NCI-H82 treated with DMSO at 0.1 percent for 48 hours (cell line): ENCODE results near the gene FRAT2.
A peak's percentile ranks its signal among the peaks of the same experiment; 100 is the strongest.

ENCODE experiments used
- DNase-seq: peaks from one replicate; lab custom pipeline; 2025; ENCODE audit not compliant: unreplicated experiment; lab: John Stamatoyannopoulos, UW

FRAT2 gene

GRCh38 chr10:97334370-97335175 lies at the start of gene FRAT2:
TSS of gene FRAT2 (minus strand) at chr10:97334729. CDS start at chr10:97334572, 157 bp downstream.
- DNase-seq = peak; percentile 50

DNA sequence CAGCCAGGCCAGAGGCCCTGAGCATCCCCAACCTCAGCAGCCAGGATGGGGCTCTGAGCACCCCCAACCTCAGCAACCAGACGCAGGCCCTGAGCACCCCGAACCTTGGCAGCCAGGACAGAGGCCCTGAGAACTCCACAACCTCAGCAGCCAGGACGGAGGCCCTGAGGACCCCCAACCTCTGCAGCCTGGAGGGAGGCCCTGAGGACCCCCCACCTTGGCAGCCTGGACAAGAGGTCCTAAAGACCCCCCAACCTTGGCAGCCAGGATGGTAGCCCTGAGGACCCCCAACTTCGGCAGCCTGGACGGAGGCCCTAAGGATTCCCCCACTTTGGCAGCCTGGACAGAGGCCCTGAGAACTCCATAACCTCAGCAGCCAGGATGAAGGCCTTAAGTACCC lies 49.6 kb upstream of the FRAT2 start:
- DNase-seq = no peak

GRCh38 chr10:97383159-97383558 lies 48.6 kb upstream of the FRAT2 start:
- no peak for DNase-seq

- DNase-seq = no peak
Observed at GRCh38 chr10:97381626-97382025, 47.1 kb upstream of the FRAT2 start.

GRCh38 chr10:97380516-97380915 lies 46.0 kb upstream of the FRAT2 start:
- no peak for DNase-seq

DNA sequence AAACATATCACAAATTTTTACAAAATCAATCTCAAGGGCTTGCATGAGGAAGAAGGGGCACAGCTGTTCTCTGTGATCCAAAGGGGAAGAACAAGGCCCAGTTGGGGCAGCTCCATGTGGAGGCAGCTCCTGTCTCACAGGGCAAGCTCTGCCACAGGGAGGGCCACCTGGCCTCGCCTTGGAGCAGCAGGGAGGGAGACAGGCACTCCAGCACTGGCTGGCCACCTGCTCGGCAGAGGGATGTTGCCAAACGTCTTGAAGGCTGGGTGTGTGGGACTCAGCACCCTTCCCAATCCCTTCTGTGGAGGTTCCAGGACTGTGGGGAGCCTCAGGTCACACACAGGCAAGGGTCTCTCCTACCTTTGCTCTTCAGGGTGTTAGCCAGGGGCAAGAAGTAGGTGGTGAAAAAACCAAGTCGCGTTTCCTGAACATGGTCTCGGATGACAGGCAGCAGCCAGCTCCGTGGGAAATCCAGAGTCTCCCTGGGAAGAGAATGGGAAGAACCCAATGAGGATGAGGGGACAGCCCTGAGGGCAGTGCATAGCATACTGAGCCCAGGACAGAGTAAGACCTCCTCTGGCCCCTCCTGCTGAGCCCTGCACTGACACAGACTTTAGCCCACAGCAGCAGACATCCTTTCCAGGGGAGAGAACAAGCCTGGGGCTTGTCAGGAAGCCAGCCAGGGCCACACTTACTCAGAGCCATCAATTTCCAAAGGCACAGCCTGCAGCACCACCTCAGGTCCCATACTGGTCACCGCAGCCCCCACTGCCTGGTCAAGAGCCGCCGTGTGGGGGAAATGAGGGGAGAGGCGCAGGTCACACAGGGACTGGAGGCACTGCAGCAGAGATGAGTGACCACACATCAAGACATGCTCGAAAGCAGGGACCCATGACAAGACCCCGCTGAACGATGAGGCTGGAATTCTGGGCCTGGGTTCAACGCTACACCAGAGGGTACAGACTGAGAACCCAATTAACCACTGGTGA lies 44.7 kb upstream of the FRAT2 start:
- DNase-seq = no peak

GRCh38 chr10:97376413-97376812 lies 41.9 kb upstream of the FRAT2 start:
- DNase-seq = no peak

DNA sequence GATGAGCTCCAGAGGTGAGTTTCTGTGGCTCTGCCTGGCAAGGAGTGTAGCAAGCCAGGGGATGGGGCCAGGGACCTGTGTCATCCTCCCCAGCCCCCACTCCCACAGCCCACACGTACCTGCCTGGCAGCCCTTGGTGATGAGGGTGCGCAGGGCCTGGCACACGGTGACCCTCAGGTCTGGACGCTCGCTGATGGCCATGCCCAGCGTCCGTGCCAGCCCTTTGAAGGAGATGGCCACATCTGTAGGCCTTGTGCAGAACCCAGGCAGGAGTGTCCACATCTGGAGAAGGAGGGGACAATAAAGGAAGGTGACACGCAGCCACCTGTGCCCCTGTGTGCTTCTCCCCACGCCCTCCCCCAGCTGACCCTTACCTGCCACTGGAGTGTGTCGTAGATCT lies 38.9 kb upstream of the FRAT2 start:
- DNase-seq = no peak

GRCh38 chr10:97372233-97372875 lies 37.8 kb upstream of the FRAT2 start:
- DNase-seq = no peak

DNA sequence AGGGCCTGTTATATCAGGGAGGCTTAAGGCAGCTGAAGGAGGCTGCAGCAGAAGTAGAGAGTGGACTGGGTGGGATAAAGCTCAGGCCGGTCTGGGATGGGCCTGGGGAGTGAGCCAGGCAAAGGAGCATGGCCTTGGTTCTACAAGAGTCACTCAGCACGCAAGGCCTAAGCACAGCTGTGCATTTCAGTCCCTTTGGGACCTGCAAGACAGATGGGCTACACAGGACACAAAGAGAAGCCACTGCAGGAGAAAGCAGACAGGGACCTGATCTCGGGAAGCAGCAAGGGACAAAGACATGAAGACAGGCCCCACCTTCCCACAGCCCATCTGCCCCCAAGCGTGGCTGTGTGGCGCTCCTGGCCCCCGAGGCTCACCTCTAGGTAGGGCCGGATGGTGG lies 37.2 kb upstream of the FRAT2 start:
- no peak for DNase-seq

DNA sequence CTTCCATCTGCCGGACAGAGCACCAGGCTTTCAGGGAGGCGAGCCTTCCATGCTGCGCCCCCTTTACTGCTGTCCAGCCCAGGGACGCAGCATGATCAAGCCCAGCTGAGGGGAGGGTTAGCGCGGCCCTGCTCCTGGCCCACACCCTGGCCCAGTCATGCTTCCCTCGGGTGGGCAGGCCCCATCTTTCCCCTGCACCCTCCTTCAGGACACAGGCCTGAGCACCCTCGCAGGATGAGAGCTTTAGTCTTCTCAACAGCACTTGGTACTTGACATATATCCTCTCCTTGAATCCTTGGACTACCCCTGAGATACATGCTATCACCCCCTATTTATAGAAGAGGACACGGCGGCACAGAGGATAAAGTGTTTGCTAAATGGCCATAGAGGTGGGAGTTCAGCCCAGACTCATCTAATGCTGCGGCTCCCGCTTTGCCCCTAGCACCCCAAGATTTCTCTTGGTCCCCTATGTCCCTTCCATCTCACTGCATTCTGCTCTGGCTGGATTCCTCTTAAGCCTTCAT lies 32.7 kb upstream of the FRAT2 start:
- DNase-seq = no peak

DNA sequence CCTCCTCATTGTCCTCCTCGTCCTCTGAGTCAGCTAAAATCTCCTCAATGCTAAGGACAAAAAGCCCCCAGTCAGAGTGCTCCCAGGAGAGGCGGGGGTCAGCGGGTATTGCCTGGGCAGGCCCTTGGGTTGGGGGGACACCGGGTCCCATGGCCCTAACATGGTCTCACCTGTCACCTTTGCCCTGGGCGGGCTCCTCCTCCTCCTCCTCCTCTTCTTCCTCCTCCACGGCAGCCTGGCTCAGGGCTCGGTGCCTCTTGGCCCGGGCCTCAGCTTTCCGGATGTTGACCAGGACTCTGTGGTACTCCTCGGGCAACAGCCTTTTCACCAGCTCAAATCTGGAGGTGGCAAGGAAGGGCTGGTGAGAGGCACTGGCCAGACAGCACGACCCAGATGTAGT lies 32.0 kb upstream of the FRAT2 start:
- no peak for DNase-seq

GRCh38 chr10:97365761-97366351 lies 31.3 kb upstream of the FRAT2 start:
- no peak for DNase-seq

GRCh38 chr10:97363071-97363470 lies 28.5 kb upstream of the FRAT2 start:
- no peak for DNase-seq

DNA sequence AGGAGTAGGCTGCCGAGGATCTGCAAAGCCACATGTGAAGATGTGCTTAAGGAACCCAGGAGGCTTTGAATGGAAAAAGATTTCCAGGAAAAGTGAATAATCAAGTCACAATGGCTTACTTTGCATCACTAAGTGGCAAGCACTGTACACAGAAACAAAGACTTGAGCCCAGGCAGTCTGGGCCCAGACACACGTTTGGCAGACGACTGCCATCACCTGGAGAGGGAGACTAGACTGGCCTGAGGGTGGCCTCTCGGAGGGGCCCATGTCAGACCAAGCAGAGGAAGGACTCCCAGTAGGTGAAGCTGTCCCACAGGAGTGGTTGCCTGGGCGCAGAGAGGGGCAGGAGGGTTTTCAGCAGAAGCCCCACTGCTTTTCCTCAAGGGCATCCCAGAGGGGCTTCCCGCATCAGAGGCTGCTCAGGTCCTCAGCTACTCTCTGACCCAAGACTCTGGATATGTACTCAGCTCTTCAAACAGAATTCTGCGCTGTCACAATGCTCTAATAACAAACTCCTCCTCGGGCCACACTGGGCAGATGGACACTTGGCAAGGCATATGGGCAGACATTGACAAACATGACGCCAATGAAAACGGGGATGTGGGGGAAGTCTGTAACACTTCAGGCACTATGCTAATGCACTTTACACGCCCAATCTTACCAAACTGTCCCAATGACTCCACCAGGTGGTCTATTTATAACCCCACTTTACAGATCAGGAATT lies 27.9 kb upstream of the FRAT2 start:
- no peak for DNase-seq

DNA sequence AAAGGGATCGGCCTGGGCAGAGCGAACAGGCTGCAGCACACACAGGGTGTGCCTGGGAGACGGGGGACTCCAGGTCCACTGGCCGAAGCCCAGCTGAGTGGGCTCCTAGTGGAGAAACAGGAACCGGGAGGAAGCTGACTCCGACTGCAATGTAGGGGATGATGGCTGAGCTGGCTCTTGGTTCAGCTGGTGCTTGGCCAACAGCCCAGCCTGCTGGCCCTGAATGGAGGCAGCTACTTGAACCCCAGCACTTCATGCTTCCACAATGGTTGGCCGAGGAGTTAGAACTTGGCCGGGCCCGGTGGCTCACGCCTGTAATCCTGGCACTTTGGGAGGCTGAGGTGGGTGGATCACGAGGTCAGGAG lies 27.0 kb upstream of the FRAT2 start:
- DNase-seq = no peak

GRCh38 chr10:97360705-97361536 lies 26.4 kb upstream of the FRAT2 start:
- DNase-seq = no peak

DNA sequence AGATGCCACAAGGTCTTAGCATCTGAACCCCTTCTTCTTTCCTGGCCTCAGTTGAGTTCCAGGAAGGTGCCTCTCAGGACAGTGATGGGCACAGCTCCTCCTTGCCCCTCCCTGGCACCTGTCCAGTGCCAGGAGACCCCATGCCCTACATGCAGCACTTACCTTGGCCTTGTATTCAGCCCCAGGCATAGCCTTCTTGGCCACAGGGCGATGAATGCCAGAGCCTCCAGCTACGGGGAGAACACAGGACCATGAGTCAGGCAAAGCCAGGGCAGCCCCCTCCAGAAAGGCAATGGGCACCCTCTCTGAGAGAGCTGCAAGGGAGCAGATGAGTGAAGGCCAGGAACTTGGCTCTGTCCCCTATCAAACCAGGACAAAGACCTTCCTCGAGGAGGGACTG lies 24.3 kb upstream of the FRAT2 start:
- no peak for DNase-seq

GRCh38 chr10:97358349-97358748 lies 23.8 kb upstream of the FRAT2 start:
- no peak for DNase-seq
